GM12801 (cell line): ENCODE data around the gene GDPD2.

Experiments used
- CTCF ChIP-seq: IDR thresholded peaks from one replicate; pipeline ENCODE4 v1.5.1; 2011; ENCODE audit warnings: control low read depth; ENCODE audit not compliant: insufficient read length; ENCODE audit errors: extremely low read depth

GDPD2 gene

GRCh38 chrX:70421618-70422017, 1.5 kb upstream of the GDPD2 start:
- no peak for TF ChIP-seq CTCF

- TF ChIP-seq CTCF = no peak
Observed at GRCh38 chrX:70423936-70424675, 992 bp downstream of the GDPD2 start.

GRCh38 chrX:70424801-70425200, 1.7 kb downstream of the GDPD2 start:
- TF ChIP-seq CTCF = no peak

GRCh38 chrX:70426286-70427278, 3.5 kb downstream of the GDPD2 start:
- TF ChIP-seq CTCF = no peak

GRCh38 chrX:70427365-70427764, 4.3 kb downstream of the GDPD2 start:
- TF ChIP-seq CTCF = no peak

- no peak for TF ChIP-seq CTCF
Observed at GRCh38 chrX:70429759-70430158, 6.6 kb downstream of the GDPD2 start.

GRCh38 chrX:70432936-70433847, 10.1 kb downstream of the GDPD2 start:
- no peak for TF ChIP-seq CTCF
